Vagina (tissue), 2 donors: Measurements from ENCODE around the gene GALNT7.

Experiments used
- POLR2A ChIP-seq, 2 donors: fragments of 450-650 bp; IDR thresholded peaks; one replicate each; pipeline ENCODE4 v1.6.1; 2017; ENCODE audit warnings: antibody characterized with exemption in 2 of 2, mild to moderate bottlenecking in 2 of 2, moderate library complexity in 2 of 2
- TF ChIP-seq, protein P1 (sequence below), 3 experiments: fragments of 450-650 bp in 2 of 3; fragments of 200-600 bp in 1 of 3; sonication (generic) in 1 of 3; IDR thresholded peaks; one replicate each; pipeline ENCODE4 v1.5.1; 2017 to 2019; ENCODE audit warnings: antibody characterized with exemption in 3 of 3, mild to moderate bottlenecking in 2 of 3, moderate library complexity in 2 of 3

DNA sequence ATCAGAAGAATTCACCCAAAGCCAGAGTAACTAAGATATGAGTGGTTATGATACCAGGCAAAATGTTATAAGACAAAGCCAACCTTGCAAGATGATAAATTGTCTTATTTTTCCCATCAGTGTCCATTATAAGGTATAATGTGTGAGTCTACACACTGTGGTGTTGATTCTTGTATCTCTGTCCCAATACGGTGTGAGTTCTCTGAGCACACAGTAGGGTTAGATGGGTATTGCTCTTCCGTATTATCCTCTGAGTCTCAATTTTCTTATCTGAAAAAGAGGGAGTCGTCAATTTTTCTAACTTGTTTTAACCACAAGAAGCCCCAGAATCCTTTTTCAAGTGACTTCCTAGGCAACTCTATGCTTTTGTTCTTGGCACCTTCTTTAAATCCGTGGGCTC, 95.6 kb downstream of the GALNT7 start:
- no peak for TF ChIP-seq POLR2A (IDR thresholded peaks at IDR 0.05)
- TF ChIP-seq, protein P1, sequence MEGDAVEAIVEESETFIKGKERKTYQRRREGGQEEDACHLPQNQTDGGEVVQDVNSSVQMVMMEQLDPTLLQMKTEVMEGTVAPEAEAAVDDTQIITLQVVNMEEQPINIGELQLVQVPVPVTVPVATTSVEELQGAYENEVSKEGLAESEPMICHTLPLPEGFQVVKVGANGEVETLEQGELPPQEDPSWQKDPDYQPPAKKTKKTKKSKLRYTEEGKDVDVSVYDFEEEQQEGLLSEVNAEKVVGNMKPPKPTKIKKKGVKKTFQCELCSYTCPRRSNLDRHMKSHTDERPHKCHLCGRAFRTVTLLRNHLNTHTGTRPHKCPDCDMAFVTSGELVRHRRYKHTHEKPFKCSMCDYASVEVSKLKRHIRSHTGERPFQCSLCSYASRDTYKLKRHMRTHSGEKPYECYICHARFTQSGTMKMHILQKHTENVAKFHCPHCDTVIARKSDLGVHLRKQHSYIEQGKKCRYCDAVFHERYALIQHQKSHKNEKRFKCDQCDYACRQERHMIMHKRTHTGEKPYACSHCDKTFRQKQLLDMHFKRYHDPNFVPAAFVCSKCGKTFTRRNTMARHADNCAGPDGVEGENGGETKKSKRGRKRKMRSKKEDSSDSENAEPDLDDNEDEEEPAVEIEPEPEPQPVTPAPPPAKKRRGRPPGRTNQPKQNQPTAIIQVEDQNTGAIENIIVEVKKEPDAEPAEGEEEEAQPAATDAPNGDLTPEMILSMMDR (IDR thresholded peaks at IDR 0.05), result no peak
